ENCODE results near the gene EPB41L3.

DNA sequence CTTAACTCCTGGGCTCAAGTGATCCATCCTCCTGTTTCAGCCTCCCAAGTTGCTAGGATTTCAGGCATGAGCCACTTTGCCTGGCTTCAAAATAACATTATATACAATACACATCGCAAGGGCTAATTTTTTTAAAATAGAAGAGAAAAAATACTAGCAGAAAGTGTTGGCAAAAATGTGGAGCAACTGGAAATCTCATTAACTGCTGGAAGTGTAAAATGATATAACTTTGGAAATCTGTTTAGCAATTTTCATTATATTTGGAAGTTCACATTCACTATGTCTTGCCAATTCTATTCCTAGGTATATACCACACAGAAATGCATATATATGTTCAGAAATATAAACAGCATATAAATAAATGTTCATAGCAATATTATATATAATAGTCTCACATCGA, 193.2 kb downstream of the EPB41L3 start:
- TF ChIP-seq CTCF (conservative IDR thresholded peaks at IDR 0.05; ENCODE audit: low read length), result no peak
- TF ChIP-seq EZH2phosphoT487 (IDR thresholded peaks at IDR 0.05; ENCODE audit: borderline replicate concordance, low read depth, low read length), result no peak

All from OCI-LY7 (cell line).